ENCODE data around the gene XXYLT1. TPM values are rescaled to one million over a fixed set of nuclear protein-coding genes. Genes with fewer than 3 reads are reported as not detected.

The XXYLT1 gene
- total and polyA plus RNA-seq, 2 donors from 2014 or later = 5.7 to 10.7 TPM

DNA sequence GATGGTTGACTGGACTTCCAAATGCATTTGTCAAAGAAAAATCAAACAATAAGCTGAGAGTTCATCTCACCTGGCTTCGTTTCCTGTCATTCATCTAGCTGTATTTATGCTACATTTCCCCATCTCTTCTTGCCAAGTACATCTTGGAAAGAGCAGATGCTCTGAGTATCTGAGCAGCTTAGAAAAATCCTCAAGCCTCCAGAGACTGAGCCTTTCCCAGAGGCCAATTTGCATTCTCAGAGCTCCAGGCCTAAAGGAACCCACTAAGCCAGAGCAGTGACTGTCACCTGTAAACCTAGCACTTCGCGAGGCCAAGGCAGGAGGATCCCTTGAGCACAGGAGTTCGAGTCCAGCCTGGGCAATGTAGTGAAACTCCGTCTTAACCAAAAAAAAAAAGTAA is 100.5 kb downstream of the XXYLT1 start:
- TF ChIP-seq, protein P1, sequence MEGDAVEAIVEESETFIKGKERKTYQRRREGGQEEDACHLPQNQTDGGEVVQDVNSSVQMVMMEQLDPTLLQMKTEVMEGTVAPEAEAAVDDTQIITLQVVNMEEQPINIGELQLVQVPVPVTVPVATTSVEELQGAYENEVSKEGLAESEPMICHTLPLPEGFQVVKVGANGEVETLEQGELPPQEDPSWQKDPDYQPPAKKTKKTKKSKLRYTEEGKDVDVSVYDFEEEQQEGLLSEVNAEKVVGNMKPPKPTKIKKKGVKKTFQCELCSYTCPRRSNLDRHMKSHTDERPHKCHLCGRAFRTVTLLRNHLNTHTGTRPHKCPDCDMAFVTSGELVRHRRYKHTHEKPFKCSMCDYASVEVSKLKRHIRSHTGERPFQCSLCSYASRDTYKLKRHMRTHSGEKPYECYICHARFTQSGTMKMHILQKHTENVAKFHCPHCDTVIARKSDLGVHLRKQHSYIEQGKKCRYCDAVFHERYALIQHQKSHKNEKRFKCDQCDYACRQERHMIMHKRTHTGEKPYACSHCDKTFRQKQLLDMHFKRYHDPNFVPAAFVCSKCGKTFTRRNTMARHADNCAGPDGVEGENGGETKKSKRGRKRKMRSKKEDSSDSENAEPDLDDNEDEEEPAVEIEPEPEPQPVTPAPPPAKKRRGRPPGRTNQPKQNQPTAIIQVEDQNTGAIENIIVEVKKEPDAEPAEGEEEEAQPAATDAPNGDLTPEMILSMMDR (IDR thresholded peaks at IDR 0.05; ENCODE audit: borderline replicate concordance, extremely low read depth, insufficient read depth) = no peak
- Histone ChIP-seq H3K27me3 (ENCODE audit: control insufficient read depth, insufficient read depth, low read length) (no peaks in the 10 kb centered on the region), H3K4me1 (ENCODE audit: control insufficient read depth in 2 of 3, insufficient read depth in 2 of 3, low read depth in 1 of 3, low read length in 3 of 3) (no peaks in the 10 kb centered on the region), H3K9ac (ENCODE audit: low read length in 3 of 3) (no peak overlapping the region), H3K4me3 (ENCODE audit: low read length in 3 of 3) (no peak overlapping the region), H3K9me3 (ENCODE audit: control insufficient read depth in 2 of 3, insufficient read depth in 1 of 3, low read length in 3 of 3) (no peaks in the 10 kb centered on the region), H3K36me3 (ENCODE audit: control insufficient read depth in 2 of 3, insufficient read depth in 3 of 3, low read length in 3 of 3) (no peaks in the 10 kb centered on the region), H3K27ac (ENCODE audit: low read depth in 2 of 2, low read length in 2 of 2) (no peak overlapping the region)
- DNase-seq = peak in 1 of 5 donors; percentile 17
- no peak for FAIRE-seq
- intact Hi-C loops (cut with DNase I) = no loop called here

DNA sequence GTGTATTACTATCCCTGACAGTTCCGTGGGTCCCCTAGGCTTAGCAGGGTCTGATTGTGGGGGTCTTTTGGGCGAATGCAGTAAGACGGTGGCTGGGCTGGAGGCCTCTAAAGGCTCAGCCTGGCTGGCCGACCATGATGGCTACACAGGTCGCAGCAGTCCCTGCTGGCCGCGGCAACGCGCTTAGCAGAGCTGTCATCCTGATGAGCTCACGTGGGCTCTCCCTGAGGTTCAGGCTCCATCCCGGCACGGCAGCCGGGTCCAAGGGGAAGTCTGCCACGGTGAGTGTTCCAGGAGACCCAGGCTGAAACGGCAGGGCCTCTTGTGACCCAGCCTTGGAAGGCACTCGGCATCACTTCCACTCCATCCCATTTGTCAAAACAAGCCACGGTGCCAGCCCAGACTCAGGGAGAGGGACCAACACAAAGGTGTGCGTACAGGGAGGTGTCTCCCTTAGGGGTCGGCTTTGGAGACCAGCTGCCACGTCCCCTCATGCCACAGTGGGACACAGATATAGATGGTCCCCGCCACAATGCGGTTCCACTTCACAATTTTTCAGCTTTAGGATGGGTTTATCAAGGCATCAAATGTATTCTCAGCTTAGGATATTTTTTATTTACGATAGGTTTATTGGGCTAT is 101.8 kb downstream of the XXYLT1 start:
- Histone ChIP-seq H3K9ac (ENCODE audit: low read length in 3 of 3) (no peak overlapping the region), H3K9me3 (ENCODE audit: control insufficient read depth in 2 of 3, insufficient read depth in 1 of 3, low read length in 3 of 3) (no peaks in the 10 kb centered on the region), H3K27me3 (ENCODE audit: control insufficient read depth, insufficient read depth, low read length) (no peaks in the 10 kb centered on the region), H3K4me3 (ENCODE audit: low read length in 3 of 3) (no peak overlapping the region), H3K36me3 (ENCODE audit: control insufficient read depth in 2 of 3, insufficient read depth in 3 of 3, low read length in 3 of 3) (no peaks in the 10 kb centered on the region), H3K4me1 (ENCODE audit: control insufficient read depth in 2 of 3, insufficient read depth in 2 of 3, low read depth in 1 of 3, low read length in 3 of 3) (no peaks in the 10 kb centered on the region), H3K27ac (ENCODE audit: low read depth in 2 of 2, low read length in 2 of 2) (no peak overlapping the region)
- intact Hi-C loops (cut with DNase I) = no loop called here
- no peak for DNase-seq
- FAIRE-seq = no peak
- TF ChIP-seq, protein P1 (IDR thresholded peaks at IDR 0.05; ENCODE audit: borderline replicate concordance, extremely low read depth, insufficient read depth) = no peak

DNA sequence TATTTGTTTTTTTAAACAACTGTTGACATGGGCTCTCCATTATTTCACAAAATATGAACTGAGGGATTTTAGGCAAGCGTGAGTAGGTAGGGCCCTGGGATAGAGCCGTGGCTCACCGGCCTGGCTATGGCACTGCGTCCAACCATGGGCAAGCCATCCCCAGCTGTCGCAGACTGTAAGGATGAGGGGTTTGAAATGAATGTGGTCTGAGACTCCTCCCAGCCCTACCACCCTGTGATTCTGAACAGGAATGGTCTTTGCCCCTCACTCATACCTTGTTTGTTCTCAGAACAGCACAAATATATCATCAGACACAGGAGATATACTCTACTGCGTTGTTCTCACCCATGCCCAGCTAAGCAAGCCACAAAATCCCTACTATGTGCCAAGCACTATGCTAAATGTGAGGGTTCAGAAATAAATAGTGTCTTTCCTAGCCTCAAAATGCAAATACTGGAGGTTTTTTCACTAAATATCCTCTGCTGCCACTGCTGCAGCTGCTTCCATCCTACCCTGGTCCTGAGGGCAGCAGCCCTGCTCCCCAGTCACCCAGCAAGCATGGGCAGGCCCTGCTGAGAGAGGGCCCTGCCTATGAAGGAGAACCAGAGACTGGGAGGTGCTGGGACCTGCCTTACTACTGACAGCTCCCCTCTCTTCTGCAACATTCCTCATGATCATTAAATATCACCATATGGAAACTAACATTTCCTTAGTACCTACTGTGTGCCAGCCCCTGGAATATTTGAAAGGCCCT is 102.8 kb downstream of the XXYLT1 start:
- no peak overlapping the region for H3K9ac ChIP-seq (ENCODE audit: low read length in 3 of 3)
- intact Hi-C loops (cut with DNase I) = no loop called here
- FAIRE-seq = no peak
- no peak overlapping the region for H3K27ac ChIP-seq (ENCODE audit: low read depth in 2 of 2, low read length in 2 of 2)
- no peaks in the 10 kb centered on the region for H3K9me3 ChIP-seq (ENCODE audit: control insufficient read depth in 2 of 3, insufficient read depth in 1 of 3, low read length in 3 of 3)
- no peak for DNase-seq
- no peak overlapping the region for H3K4me3 ChIP-seq (ENCODE audit: low read length in 3 of 3)
- no peaks in the 10 kb centered on the region for H3K4me1 ChIP-seq (ENCODE audit: control insufficient read depth in 2 of 3, insufficient read depth in 2 of 3, low read depth in 1 of 3, low read length in 3 of 3)
- H3K36me3 ChIP-seq (ENCODE audit: control insufficient read depth in 2 of 3, insufficient read depth in 3 of 3, low read length in 3 of 3) = no peaks in the 10 kb centered on the region
- TF ChIP-seq, protein P1 (IDR thresholded peaks at IDR 0.05; ENCODE audit: borderline replicate concordance, extremely low read depth, insufficient read depth) = no peak
- H3K27me3 ChIP-seq (ENCODE audit: control insufficient read depth, insufficient read depth, low read length) = no peaks in the 10 kb centered on the region
